Femur (tissue), 1 donor: ENCODE results near the gene MORC4.
"Not testable (repeated sequence)": the region's sequence is repeated elsewhere in the genome, so short reads cannot be mapped to it uniquely, and the experiment has no call there.

ENCODE experiments used
- DNase-seq: peaks from one replicate; pipeline ENCODE4 v3.0.0-alpha.2; 2017

Gene MORC4

GRCh38 chrX:107000013-107000515, at the start of gene MORC4:
MORC4 (minus strand) TSS chrX:107000212; CDS start chrX:106999969, 243 bp downstream.
- DNase-seq = peak; percentile 92

GRCh38 chrX:107047622-107048021, 47.6 kb upstream of the MORC4 start:
- DNase-seq = no peak

- DNase-seq = no peak
These were observed 29.7 kb upstream of the MORC4 start for GRCh38 chrX:107029752-107030151.

GRCh38 chrX:107025545-107025944, 25.5 kb upstream of the MORC4 start:
- DNase-seq = no peak

- DNase-seq = no peak
These were observed 14.9 kb upstream of the MORC4 start for GRCh38 chrX:107014936-107015335.

- no peak for DNase-seq
These were observed 8.0 kb upstream of the MORC4 start for GRCh38 chrX:107008034-107008433.

- peak; percentile 72 for DNase-seq
These were observed 723 bp downstream of the MORC4 start for GRCh38 chrX:106999002-106999975.

GRCh38 chrX:106997611-106998010, 2.4 kb downstream of the MORC4 start:
- DNase-seq = no peak

GRCh38 chrX:106995678-106996077, 4.3 kb downstream of the MORC4 start:
- DNase-seq = no peak

- no peak for DNase-seq
These were observed 12.5 kb downstream of the MORC4 start for GRCh38 chrX:106987488-106987887.

GRCh38 chrX:106980952-106981626, 18.9 kb downstream of the MORC4 start:
- no peak for DNase-seq

- no peak for DNase-seq
These were observed 23.6 kb downstream of the MORC4 start for GRCh38 chrX:106976416-106976815.

- no peak for DNase-seq
These were observed 26.4 kb downstream of the MORC4 start for GRCh38 chrX:106973433-106974149.

GRCh38 chrX:106972896-106973295, 27.1 kb downstream of the MORC4 start:
- no peak for DNase-seq

GRCh38 chrX:106966547-106966946, 33.5 kb downstream of the MORC4 start:
- not testable (repeated sequence) for DNase-seq

GRCh38 chrX:106964290-106964689, 35.7 kb downstream of the MORC4 start:
- DNase-seq = no peak

- no peak for DNase-seq
These were observed 36.9 kb downstream of the MORC4 start for GRCh38 chrX:106963111-106963510.

GRCh38 chrX:106959901-106960300, 40.1 kb downstream of the MORC4 start:
- DNase-seq = no peak

- DNase-seq = no peak
These were observed 42.2 kb downstream of the MORC4 start for GRCh38 chrX:106957856-106958255.

GRCh38 chrX:106955004-106955772, 44.8 kb downstream of the MORC4 start:
- DNase-seq = no peak

GRCh38 chrX:106954041-106954440, 46.0 kb downstream of the MORC4 start:
- DNase-seq = no peak

GRCh38 chrX:106952988-106953387, 47.0 kb downstream of the MORC4 start:
- DNase-seq = no peak
